H1 (cell line): ENCODE results near the gene ASTN2.

ENCODE experiments used
- BCL11A ChIP-seq, 2 experiments: IDR thresholded peaks; one replicate each; pipeline ENCODE4 v1.6.1; 2011; ENCODE audit warnings: low read depth in 2 of 2, low read length in 2 of 2, mild to moderate bottlenecking in 2 of 2
- CTCF ChIP-seq, 3 experiments: IDR thresholded peaks; 1 replicate in 2 of 3; 2 replicates in 1 of 3; pipeline versions ENCODE4 v1.5.1 to v1.6.1; 2011; ENCODE audit warnings: low read length in 3 of 3, mild to moderate bottlenecking in 3 of 3, inconsistent platforms in 2 of 3, low read depth in 1 of 3, moderate library complexity in 1 of 3; ENCODE audit not compliant: insufficient read depth in 1 of 3; ENCODE audit errors: control extremely low read depth in 1 of 3
- E2F6 ChIP-seq: IDR thresholded peaks from 2 replicates; pipeline ENCODE4 v1.6.1; 2012; ENCODE audit warnings: inconsistent platforms
- EZH2 ChIP-seq: fragments of 200-600 bp; sonication (generic); IDR thresholded peaks from 2 replicates; pipeline ENCODE4 v1.7.1; 2012; ENCODE audit warnings: low read depth, mild to moderate bottlenecking, moderate library complexity, low read length, inconsistent platforms; ENCODE audit not compliant: severe bottlenecking
- MAFK ChIP-seq: IDR thresholded peaks from 2 replicates; pipeline ENCODE4 v1.6.1; 2012; ENCODE audit warnings: low read depth, mild to moderate bottlenecking, improper control_type of control experiment, low read length
- POLR2A ChIP-seq, 2 experiments: IDR thresholded peaks; 1 replicate in 1 of 2; 2 replicates in 1 of 2; pipeline ENCODE4 v1.6.1; 2011; ENCODE audit warnings: low read depth in 2 of 2, low read length in 2 of 2, mild to moderate bottlenecking in 2 of 2; ENCODE audit errors: control extremely low read depth in 1 of 2
- RBBP5 ChIP-seq: IDR thresholded peaks from 2 replicates; pipeline ENCODE4 v1.7.1; 2012; ENCODE audit warnings: low read depth, mild to moderate bottlenecking, inconsistent platforms, low read length, moderate library complexity, borderline replicate concordance
- RFX5 ChIP-seq: IDR thresholded peaks from 2 replicates; pipeline ENCODE4 v1.6.1; 2011; ENCODE audit warnings: low read depth, low read length, improper control_type of control experiment, borderline replicate concordance
- SIRT6 ChIP-seq: IDR thresholded peaks from one replicate; pipeline ENCODE4 v1.7.1; 2012; ENCODE audit warnings: low read length, inconsistent platforms
- YY1 ChIP-seq: IDR thresholded peaks from 2 replicates; pipeline ENCODE4 v1.6.1; 2011; ENCODE audit warnings: low read depth, mild to moderate bottlenecking, low read length
- TF ChIP-seq, protein P1 (sequence below): IDR thresholded peaks from 2 replicates; pipeline ENCODE4 v1.6.1; 2012; ENCODE audit warnings: inconsistent platforms

DNA sequence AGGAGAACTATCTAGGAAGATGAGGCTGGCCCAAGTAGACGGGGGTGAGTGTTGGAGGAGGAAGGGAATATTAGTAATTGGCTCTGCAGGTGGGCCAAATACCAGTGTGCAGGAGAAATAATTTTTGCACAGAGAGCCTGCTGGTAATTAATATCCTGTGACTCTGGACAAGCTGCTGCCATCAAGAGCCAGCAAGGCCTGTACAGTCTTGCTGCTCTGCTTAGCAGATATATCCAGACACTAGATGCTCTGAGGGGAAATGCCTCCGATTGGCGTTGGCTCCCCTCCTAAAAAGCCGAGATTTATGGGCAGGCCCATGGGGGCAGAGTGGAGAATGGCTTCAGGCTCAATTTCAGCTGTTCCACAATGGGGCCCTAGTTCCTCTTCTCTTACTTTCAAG lies 29.6 kb upstream of the ASTN2 start:
- no peak for TF ChIP-seq POLR2A (IDR thresholded peaks at IDR 0.05; ENCODE audit: control extremely low read depth in 1 of 2, low read depth in 2 of 2, low read length in 2 of 2)
- TF ChIP-seq BCL11A (IDR thresholded peaks at IDR 0.05; ENCODE audit: low read depth in 2 of 2, low read length in 2 of 2), result no peak
- TF ChIP-seq RBBP5, result no peak
- TF ChIP-seq YY1, result no peak
- no peak for TF ChIP-seq CTCF (IDR thresholded peaks at IDR 0.05; ENCODE audit: control extremely low read depth in 1 of 3, insufficient read depth in 1 of 3, low read depth in 1 of 3, low read length in 3 of 3)
- TF ChIP-seq RFX5, result no peak
- TF ChIP-seq, protein P1, sequence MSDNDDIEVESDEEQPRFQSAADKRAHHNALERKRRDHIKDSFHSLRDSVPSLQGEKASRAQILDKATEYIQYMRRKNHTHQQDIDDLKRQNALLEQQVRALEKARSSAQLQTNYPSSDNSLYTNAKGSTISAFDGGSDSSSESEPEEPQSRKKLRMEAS, result no peak
- TF ChIP-seq E2F6, result no peak
- no peak for TF ChIP-seq SIRT6
- no peak for TF ChIP-seq EZH2
- TF ChIP-seq MAFK, result no peak
